CD4-positive, alpha-beta T cell treated with Interleukin-17A for 4 hours (primary cell): ENCODE data around the gene CDKAL1.
"Not testable (repeated sequence)": the region's sequence is repeated elsewhere in the genome, so short reads cannot be mapped to it uniquely, and the experiment has no call there.

ENCODE experiments used
- DNase-seq: peaks from one replicate; pipeline ENCODE4 v3.0.0-alpha.2; 2020; ENCODE audit warnings: mixed read lengths

Gene CDKAL1

DNA sequence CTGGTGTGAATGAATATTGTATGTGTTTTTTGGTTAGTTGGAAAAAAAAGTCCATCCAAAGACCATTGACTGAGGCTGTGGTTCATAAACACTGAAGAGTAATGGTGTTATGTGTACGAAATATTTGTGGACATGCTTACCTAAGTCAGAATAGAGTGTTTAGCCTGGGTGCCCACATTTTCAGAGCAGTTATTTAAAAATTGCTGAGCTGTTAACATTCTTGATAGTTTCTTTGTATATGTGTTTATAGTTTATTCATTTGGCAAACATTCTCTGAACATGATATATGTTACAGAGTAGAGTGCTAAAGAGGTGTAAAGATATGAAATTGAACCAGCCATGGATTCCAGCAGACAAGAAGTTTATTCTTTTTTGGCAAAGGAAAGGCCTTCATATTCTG is 20.6 kb downstream of the CDKAL1 start:
- no peak for DNase-seq

DNA sequence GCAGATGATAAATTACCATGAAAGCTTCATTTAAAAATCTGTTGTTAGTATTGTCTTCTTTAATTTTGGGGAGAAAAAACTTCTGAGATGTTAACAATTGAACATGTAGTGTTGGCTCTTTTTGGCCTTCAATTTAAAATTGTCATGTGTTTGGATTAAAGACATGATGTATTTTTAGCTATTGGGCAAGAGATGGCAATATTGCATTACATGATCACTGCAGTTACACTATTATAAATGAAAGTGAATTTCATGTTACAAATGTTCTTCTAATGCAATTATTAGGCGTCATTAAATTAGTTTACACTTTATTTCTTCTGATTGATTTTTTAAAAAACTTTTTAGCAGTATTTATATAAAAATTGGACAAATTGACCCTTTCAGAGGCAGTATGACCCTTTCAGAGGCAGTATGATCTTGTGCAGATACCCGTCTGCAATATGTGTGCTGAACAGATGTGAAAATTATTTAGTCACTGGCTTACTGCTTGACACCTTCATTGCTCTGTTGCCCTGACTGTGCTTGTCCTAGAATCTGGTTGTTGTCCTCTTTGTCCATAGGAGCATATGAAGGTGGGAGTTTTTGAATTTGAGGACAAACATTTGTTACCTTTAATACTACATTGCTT is 25.8 kb downstream of the CDKAL1 start:
- no peak for DNase-seq

GRCh38 chr6:20563377-20563776 is 29.1 kb downstream of the CDKAL1 start:
- no peak for DNase-seq

DNA sequence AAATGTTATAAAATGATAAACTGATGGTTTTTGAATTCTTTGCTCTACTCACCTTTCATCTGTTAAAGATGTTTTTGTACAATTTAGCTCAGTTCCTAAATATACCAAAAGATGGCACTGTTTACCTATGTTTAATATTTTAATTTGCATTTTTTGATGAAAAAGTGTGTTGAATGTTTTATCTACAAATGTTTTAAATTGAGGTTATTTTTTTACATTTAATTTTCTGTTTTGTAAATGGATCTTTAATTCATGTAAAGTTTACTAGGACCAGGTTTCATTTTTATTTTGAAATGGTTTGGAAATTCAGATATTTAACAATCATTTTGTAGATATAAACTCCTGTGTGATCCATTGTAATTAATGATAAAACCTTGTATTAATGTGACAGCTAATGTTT is 30.0 kb downstream of the CDKAL1 start:
- DNase-seq: no peak

GRCh38 chr6:20564777-20565176 is 30.5 kb downstream of the CDKAL1 start:
- DNase-seq: no peak

DNA sequence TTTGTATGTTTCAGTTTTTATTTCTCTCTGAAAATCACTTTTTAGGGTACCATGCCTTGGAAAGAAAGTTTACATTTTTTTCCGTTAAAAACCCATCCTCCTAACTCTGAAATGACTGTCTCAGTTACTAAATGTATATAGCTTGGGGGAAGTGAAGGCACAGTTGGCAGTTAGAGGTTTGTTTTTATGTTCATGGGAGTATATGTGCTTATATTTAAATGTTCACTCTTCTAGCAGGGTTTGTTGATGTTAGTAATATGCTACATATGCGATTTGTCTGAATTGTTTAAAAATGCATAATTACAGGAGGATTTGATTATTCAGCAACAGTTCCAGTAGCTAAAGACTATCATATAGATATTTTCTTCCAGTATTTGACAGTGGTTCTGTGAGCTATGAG is 31.1 kb downstream of the CDKAL1 start:
- DNase-seq: no peak

- no peak for DNase-seq
Observed at GRCh38 chr6:20566109-20566508, 31.9 kb downstream of the CDKAL1 start.

GRCh38 chr6:20569000-20569610 is 34.8 kb downstream of the CDKAL1 start:
- no peak for DNase-seq

DNA sequence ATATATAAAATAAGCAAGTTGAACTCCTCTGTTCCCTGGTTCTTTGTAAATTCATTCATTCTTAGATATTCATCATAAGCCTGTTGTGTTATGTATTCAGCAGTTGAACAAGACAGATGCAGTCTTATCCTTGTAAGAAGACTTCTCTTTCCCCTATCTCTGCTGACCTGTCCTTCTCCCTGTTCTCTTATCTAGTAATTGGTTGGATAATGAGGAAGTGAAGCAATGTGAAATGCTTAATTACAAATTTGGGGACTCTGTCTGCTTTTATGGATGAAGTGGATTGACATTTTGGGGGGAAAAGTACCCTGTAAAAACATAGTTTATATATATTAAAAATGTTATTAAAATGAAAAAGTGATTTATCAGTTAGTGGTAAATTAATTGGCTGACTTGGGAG is 37.0 kb downstream of the CDKAL1 start:
- DNase-seq: no peak

DNA sequence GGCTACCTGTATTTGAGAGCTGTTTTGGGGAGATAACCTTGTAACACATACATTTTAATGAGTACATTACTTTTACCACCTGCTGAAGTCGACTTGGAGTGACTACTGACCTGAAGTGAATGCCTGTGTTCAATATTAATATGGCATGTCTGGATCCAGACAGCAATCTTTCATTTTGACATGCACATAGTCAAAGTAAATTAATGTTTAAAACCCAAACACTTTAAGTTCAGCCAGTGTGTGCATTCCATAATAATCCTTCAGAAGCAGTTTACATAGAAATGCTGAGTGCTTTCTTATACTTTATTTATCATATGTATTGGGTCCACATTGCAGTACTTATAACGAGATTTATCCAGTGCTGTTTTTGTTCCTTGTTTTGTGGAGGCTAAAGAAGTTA is 38.0 kb downstream of the CDKAL1 start:
- no peak for DNase-seq

DNA sequence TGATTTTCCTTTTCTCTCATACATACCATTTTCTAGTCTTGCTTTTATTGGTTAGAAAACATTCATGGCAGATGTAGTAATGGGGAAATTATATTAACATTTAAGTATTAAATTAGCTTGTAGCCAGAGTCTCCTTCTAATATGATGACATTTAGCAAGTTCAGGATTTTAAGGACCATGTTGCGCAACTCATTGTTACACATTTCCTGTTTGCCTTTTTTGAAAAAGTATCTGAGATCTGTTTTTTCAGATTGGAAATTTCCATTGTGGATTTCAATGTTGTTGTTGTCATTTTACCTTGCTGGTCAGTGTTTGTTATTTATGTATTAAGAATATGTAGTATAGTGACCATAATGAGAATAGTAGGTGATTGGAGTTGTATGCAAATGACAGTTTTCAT is 38.7 kb downstream of the CDKAL1 start:
- DNase-seq: no peak

DNA sequence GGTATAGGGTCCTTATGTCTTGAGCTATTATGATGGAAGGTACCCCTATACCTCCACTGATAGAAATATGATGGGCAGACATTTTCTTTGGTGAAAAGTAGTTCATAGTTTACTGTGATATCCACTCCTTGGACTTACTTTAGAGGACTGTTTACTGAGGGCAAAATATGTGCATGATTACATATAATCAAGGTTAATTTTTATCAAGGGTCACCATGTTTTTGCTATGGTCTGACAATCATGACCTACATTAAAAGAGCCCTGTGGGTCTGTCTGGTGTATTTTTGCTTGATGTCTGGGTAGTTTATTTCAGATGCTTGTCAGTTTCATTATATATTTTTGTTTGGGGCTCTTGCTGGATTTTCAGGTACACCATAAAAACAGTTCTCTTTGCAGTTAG is 40.1 kb downstream of the CDKAL1 start:
- DNase-seq: no peak

DNA sequence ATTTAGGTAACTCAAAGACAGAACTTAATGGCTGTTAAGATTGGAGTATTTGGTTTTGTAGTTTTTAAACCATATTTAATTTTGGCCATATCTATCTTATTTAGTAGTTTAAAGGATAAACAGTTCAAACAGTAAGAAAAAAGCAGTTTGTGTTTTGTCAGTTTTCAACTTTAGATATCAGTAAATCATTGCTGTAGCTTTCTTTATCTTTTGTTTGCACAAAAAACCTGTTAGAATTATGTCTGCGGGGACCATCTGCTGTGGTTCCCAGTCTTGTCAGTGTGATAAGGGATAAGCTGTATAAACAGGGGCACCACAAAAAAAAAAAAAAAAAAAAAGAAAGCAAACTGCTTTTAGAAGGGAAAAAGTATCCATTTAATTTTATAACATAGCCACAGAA is 40.9 kb downstream of the CDKAL1 start:
- no peak for DNase-seq

- no peak for DNase-seq
Observed at GRCh38 chr6:20575704-20576451, 41.6 kb downstream of the CDKAL1 start.

DNA sequence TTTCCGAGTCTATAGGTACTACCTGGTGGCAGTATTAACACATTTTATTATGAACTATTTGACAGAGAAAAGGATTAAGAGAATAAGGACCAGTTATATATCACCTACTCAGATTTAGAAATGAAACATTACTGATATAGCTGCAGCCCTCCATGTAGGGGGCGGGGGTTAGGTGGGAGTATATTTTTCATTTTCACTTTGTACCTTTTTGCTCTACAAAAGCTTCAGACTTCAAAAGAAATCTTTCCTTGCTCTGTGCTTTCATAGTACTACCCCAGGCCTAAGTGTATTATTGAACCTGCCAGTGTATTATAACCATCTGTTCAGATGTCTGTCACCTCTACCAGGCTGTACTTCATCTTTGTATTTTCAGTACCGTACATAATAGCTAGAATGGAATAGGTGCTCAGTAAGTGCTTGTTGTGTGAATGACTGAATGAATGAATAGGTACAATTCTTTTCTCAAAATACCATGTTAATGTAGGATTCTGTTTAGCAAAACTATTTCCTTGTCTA is 43.0 kb downstream of the CDKAL1 start:
- DNase-seq: no peak

DNA sequence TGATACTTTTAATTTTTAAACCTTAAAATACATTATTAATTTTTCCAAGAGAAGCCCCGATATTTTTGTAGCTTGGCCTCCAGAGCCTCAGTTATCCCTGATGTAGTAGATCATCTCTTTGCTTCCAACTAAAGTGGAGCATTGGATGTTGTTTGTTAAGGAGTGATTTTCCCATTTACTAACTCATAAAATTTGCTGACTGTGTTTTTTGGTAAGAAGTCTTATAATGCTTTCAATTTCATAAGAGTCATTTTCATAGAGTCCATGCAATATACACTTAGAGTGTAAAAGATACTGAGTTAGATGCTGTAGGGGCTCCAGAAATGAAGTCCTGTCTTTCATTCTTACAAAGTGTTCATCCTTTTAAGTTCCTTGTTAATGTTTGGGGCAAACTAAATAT is 46.8 kb downstream of the CDKAL1 start:
- no peak for DNase-seq

GRCh38 chr6:20582586-20583443 is 48.6 kb downstream of the CDKAL1 start:
- no peak for DNase-seq

- DNase-seq: no peak
Observed at GRCh38 chr6:20583444-20583800, 49.2 kb downstream of the CDKAL1 start.

GRCh38 chr6:20584100-20584731 is 50.0 kb downstream of the CDKAL1 start:
- DNase-seq: no peak

- no peak for DNase-seq
Observed at GRCh38 chr6:20589266-20589665, 55.0 kb downstream of the CDKAL1 start.

- DNase-seq: not testable (repeated sequence)
Observed at GRCh38 chr6:20590476-20590875, 56.2 kb downstream of the CDKAL1 start.

DNA sequence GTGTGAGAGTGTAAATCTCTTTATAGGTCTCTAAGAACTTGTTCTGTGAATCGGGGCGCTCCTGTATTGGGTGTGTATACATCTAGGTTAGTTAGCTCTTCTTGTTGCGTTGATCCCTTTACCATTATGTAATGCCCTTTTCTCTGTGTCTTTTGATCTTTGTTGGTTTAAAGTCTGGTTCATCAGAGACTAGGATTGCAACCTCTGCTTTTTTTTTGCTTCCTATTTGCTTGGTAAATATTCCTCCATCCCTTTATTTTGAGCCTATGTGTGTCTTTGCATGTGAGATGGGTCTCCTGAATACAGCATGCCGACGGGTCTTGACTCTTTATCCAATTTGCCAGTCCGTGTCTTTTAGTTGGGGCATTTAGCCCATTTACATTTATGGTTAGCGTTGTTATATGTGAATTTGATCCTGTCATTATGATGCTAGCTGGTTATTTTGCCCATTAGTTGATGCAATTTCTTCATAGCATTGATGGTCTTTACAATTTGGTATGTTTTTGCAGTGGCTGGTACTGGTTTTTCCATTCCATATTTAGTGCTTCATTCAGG is 60.1 kb downstream of the CDKAL1 start:
- not testable (repeated sequence) for DNase-seq
